Epithelial cell of esophagus (primary cell): ENCODE results near the gene FDX2.
A peak's percentile ranks its signal among the peaks of the same experiment; 100 is the strongest.

Experiments used
- DNase-seq: peaks from one replicate; pipeline ENCODE4 v3.0.0; 2010; ENCODE audit warnings: low read depth
- H3K4me3 ChIP-seq: 2 replicates; pipeline ENCODE4 v1.5.1; 2011; ENCODE audit warnings: mild to moderate bottlenecking, low read length, control low read depth
- TF ChIP-seq, protein P1 (sequence below): IDR thresholded peaks from 2 replicates; pipeline ENCODE4 v1.5.1; 2011; ENCODE audit warnings: low read depth, mild to moderate bottlenecking, low read length, control low read depth, inconsistent platforms; ENCODE audit not compliant: insufficient read depth; ENCODE audit errors: missing control alignments

FDX2 gene

DNA sequence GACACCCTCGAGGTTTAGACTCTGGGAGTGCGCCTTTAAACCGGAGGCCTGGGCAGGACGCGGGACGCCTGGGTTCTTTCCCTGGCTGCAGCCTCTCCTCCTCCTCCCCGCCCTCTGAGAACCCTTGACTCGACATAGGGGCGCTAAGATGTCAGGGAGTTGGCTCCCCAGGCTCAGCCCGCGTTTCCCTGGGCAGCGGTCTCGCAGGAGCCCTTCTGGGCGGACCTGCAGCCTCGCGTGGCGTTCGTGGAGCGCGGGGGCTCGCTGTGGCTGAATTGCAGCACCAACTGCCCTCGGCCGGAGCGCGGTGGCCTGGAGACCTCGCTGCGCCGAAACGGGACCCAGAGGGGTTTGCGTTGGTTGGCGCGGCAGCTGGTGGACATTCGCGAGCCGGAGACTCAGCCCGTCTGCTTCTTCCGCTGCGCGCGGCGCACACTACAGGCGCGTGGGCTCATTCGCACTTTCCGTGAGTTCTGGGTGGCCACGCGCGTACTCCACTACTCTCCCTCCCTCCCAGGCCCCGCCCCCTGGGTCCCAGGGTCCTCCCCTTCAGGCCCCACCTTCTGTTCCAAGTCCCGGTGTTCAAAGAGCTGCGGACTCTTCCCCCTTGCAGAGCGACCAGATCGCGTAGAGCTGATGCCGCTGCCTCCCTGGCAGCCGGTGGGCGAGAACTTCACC is 24.8 kb downstream of the FDX2 start:
- H3K4me3 ChIP-seq = peak overlapping the region; percentile 53
- DNase-seq = peak; percentile 59
- TF ChIP-seq, protein P1, sequence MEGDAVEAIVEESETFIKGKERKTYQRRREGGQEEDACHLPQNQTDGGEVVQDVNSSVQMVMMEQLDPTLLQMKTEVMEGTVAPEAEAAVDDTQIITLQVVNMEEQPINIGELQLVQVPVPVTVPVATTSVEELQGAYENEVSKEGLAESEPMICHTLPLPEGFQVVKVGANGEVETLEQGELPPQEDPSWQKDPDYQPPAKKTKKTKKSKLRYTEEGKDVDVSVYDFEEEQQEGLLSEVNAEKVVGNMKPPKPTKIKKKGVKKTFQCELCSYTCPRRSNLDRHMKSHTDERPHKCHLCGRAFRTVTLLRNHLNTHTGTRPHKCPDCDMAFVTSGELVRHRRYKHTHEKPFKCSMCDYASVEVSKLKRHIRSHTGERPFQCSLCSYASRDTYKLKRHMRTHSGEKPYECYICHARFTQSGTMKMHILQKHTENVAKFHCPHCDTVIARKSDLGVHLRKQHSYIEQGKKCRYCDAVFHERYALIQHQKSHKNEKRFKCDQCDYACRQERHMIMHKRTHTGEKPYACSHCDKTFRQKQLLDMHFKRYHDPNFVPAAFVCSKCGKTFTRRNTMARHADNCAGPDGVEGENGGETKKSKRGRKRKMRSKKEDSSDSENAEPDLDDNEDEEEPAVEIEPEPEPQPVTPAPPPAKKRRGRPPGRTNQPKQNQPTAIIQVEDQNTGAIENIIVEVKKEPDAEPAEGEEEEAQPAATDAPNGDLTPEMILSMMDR = no peak

DNA sequence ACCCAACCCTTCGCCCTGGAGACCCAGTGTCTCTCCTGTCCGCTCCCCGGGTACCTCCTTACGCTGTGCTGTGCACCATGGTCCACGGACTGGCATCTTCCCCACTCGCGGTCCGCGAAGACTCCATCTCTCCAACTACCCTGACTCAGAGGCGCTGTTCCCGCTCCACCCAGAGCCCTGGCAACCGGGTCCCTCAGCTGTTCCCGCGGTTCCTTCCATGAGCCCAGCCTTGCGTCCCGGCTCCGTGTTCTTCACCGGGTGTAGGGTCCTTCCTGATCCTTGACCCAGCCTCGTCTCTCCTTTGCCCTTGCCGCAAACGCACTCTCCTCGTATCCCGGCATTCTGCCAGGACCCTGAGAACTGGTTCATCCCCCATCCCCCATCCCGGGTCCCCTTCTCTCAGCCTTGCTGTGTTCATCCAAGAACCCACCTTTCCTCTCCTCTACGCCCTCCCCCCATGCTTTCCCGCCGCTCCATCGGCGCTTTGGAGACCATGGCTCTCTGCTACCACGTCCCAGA is 25.4 kb downstream of the FDX2 start:
- H3K4me3 ChIP-seq = peak overlapping the region; percentile 53
- DNase-seq = peak; percentile 30
- TF ChIP-seq, protein P1 = no peak

- peak within 1 kb of the TSS; percentile 53 for H3K4me3 ChIP-seq
- DNase-seq = peak; percentile 57
- TF ChIP-seq, protein P1 = no peak
Measured at GRCh38 chr19:10289836-10290356, 25.9 kb downstream of the FDX2 start, which contains the start of gene ICAM5. Gene ICAM5 (plus strand): TSS chr19:10289952. CDS start chr19:10290044, 92 bp downstream.

GRCh38 chr19:10289167-10289835 is 26.5 kb downstream of the FDX2 start:
- TF ChIP-seq, protein P1 = no peak
- peak overlapping the region; percentile 53 for H3K4me3 ChIP-seq
- DNase-seq = peak; percentile 62

- peak; percentile 63 for DNase-seq
- H3K4me3 ChIP-seq = peak overlapping the region; percentile 53
- TF ChIP-seq, protein P1 = no peak
Measured at GRCh38 chr19:10288662-10289166, 27.1 kb downstream of the FDX2 start.

- DNase-seq = peak; percentile 21
- H3K4me3 ChIP-seq = peak within 1 kb of the TSS; percentile 26
- TF ChIP-seq, protein P1 = no peak
Measured at GRCh38 chr19:10286803-10287737, 28.7 kb downstream of the FDX2 start, which contains the start of gene ICAM4. Gene ICAM4 (plus strand): TSS chr19:10286955. CDS start chr19:10287013, 58 bp downstream.
